ENCODE results near the gene ALDH1A2.

ALDH1A2 gene

GRCh38 chr15:57953874-57954273, 111.6 kb downstream of the ALDH1A2 start:
- no peak overlapping the region for H3K4me3 ChIP-seq (ENCODE audit: low read length)
- no peak for DNase-seq (ENCODE audit: low read depth, low spot score)

GRCh38 chr15:57951328-57951932, 114.1 kb downstream of the ALDH1A2 start:
- no peak overlapping the region for H3K4me3 ChIP-seq (ENCODE audit: low read length)
- DNase-seq (ENCODE audit: low read depth, low spot score), result no peak

GRCh38 chr15:57950381-57950946, 115.0 kb downstream of the ALDH1A2 start:
- no peak overlapping the region for H3K4me3 ChIP-seq (ENCODE audit: low read length)
- no peak for DNase-seq (ENCODE audit: low read depth, low spot score)

GRCh38 chr15:57949374-57949943, 116.1 kb downstream of the ALDH1A2 start:
- H3K4me3 ChIP-seq (ENCODE audit: low read length), result no peak overlapping the region
- DNase-seq (ENCODE audit: low read depth, low spot score), result no peak

GRCh38 chr15:57948351-57949289, 116.9 kb downstream of the ALDH1A2 start:
- DNase-seq (ENCODE audit: low read depth, low spot score), result no peak
- no peak overlapping the region for H3K4me3 ChIP-seq (ENCODE audit: low read length)

- no peak overlapping the region for H3K4me3 ChIP-seq (ENCODE audit: low read length)
- DNase-seq (ENCODE audit: low read depth, low spot score), result no peak
Observed at GRCh38 chr15:57947781-57948180, 117.7 kb downstream of the ALDH1A2 start.

- H3K4me3 ChIP-seq (ENCODE audit: low read length), result no peak overlapping the region
- DNase-seq (ENCODE audit: low read depth, low spot score), result no peak
Observed at GRCh38 chr15:57947282-57947681, 118.2 kb downstream of the ALDH1A2 start.

GRCh38 chr15:57946491-57947048, 118.9 kb downstream of the ALDH1A2 start:
- no peak for DNase-seq (ENCODE audit: low read depth, low spot score)
- no peak overlapping the region for H3K4me3 ChIP-seq (ENCODE audit: low read length)

GRCh38 chr15:57945616-57946015, 119.9 kb downstream of the ALDH1A2 start:
- no peak overlapping the region for H3K4me3 ChIP-seq (ENCODE audit: low read length)
- DNase-seq (ENCODE audit: low read depth, low spot score), result no peak

- no peak overlapping the region for H3K4me3 ChIP-seq (ENCODE audit: low read length)
- no peak for DNase-seq (ENCODE audit: low read depth, low spot score)
Observed at GRCh38 chr15:57943754-57944420, 121.6 kb downstream of the ALDH1A2 start.

GRCh38 chr15:57943171-57943570, 122.3 kb downstream of the ALDH1A2 start:
- no peak for DNase-seq (ENCODE audit: low read depth, low spot score)

GRCh38 chr15:57941816-57942215, 123.7 kb downstream of the ALDH1A2 start:
- no peak for DNase-seq (ENCODE audit: low read depth, low spot score)
- H3K4me3 ChIP-seq (ENCODE audit: low read length), result no peak overlapping the region

More at GRCh38 chr15:57943171-57943570, 122.3 kb downstream of the ALDH1A2 start:
- no peak overlapping the region for H3K4me3 ChIP-seq (ENCODE audit: low read length)

- no peak for DNase-seq (ENCODE audit: low read depth, low spot score)
- H3K4me3 ChIP-seq (ENCODE audit: low read length), result no peak overlapping the region
Observed at GRCh38 chr15:57932348-57932747, 133.2 kb downstream of the ALDH1A2 start.

GRCh38 chr15:57931570-57931969, 133.9 kb downstream of the ALDH1A2 start:
- H3K4me3 ChIP-seq (ENCODE audit: low read length), result no peak overlapping the region
- DNase-seq (ENCODE audit: low read depth, low spot score), result no peak

- no peak for DNase-seq (ENCODE audit: low read depth, low spot score)
- H3K4me3 ChIP-seq (ENCODE audit: low read length), result no peak overlapping the region
Observed at GRCh38 chr15:57927091-57927631, 138.3 kb downstream of the ALDH1A2 start.

GRCh38 chr15:57925650-57926049, 139.9 kb downstream of the ALDH1A2 start:
- H3K4me3 ChIP-seq (ENCODE audit: low read length), result no peak overlapping the region
- DNase-seq (ENCODE audit: low read depth, low spot score), result no peak

- H3K4me3 ChIP-seq (ENCODE audit: low read length), result no peak overlapping the region
- DNase-seq (ENCODE audit: low read depth, low spot score), result no peak
Observed at GRCh38 chr15:57924598-57924997, 140.9 kb downstream of the ALDH1A2 start.

GRCh38 chr15:57923750-57924149, 141.8 kb downstream of the ALDH1A2 start:
- DNase-seq (ENCODE audit: low read depth, low spot score), result no peak
- H3K4me3 ChIP-seq (ENCODE audit: low read length), result no peak overlapping the region

- no peak overlapping the region for H3K4me3 ChIP-seq (ENCODE audit: low read length)
- DNase-seq (ENCODE audit: low read depth, low spot score), result no peak
Observed at GRCh38 chr15:57923306-57923705, 142.2 kb downstream of the ALDH1A2 start.

All from Jurkat, Clone E6-1 (cell line).